Measurements from ENCODE around the gene HOXA6. TPM values are rescaled to one million over a fixed set of nuclear protein-coding genes. Genes with fewer than 3 reads are reported as not detected.

HOXA6 gene
- total and polyA plus RNA-seq, 2 donors (not counting 1 experiment from before 2014, with no cell fraction given), result 1.2 to 3.6 TPM

DNA sequence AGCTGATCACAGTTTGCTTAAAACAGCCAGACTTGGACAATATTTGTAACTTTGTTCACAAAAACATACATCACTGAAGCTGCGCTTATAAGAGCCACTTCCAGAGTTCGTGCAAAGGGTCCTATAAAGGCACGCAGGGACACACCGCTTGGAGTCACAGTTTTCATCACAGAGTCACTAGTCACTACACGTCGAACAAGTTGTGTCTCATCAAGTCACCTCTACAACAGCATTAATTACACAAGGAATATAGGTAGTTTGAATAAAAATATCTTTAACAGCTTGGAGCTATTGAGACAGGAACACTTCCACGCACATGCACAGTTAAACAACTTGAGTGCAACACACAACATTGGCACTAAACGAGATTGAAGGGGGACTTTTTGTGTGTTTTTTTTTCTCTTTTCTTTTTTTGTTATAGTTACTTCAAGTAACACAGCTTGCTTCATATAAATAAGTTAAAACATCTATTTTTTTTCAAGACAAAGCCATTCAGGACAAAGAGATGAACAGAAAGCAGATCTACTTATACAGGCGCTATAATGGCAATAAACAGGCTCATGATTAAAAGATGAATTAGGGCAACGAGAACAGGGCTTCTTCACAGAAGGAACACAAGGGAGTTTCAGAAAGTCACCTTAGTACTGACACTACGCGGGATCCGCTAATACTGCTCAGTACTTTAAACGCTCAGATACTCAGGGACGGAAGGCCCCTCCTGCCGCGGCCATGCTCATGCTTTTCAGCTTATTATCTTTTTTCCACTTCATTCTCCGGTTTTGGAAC, 6.2 kb downstream of the HOXA6 start:
- Histone ChIP-seq H3K27me3 (ENCODE audit: control insufficient read depth, insufficient read depth, low read length) (no peaks in the 10 kb centered on the region), H4K20me1 (ENCODE audit: control insufficient read depth, extremely low read depth, insufficient read depth, low read length) (no peaks in the 10 kb centered on the region), H2AFZ (ENCODE audit: low read length) (no peak overlapping the region), H3K79me2 (ENCODE audit: control insufficient read depth, insufficient read depth, low read length) (peaks cover 85% of the 10 kb centered on the region), H3K9me3 (ENCODE audit: control insufficient read depth, insufficient read depth, low read depth, low read length) (no peaks in the 10 kb centered on the region), H3K9ac (ENCODE audit: insufficient read depth, low read length) (peak overlapping the region; percentile 98), H3K4me1 (ENCODE audit: control insufficient read depth, extremely low read depth, insufficient read depth, low read length) (peaks cover 15% of the 10 kb centered on the region), H3K4me2 (ENCODE audit: extremely low read depth, insufficient read depth, low read length) (peak overlapping the region; percentile 99), H3K36me3 (ENCODE audit: control insufficient read depth, insufficient read depth, low read length) (peaks cover 2% of the 10 kb centered on the region), H3K4me3 (replicated peaks in 1 of 4; ENCODE audit: control extremely low read depth in 1 of 4, insufficient read depth in 1 of 4, low read depth in 3 of 4, low read length in 4 of 4) (peak overlapping the region; percentile 89 to 99 (median 94)), H3K27ac (ENCODE audit: insufficient read depth, low read length) (peak overlapping the region; percentile 98)
- no peak for DNase-seq (ENCODE audit: low read depth in 2 of 2)
- no peak for TF ChIP-seq EZH2 (IDR thresholded peaks at IDR 0.05; ENCODE audit: low read length, missing control alignments)
- TF ChIP-seq, protein P1, sequence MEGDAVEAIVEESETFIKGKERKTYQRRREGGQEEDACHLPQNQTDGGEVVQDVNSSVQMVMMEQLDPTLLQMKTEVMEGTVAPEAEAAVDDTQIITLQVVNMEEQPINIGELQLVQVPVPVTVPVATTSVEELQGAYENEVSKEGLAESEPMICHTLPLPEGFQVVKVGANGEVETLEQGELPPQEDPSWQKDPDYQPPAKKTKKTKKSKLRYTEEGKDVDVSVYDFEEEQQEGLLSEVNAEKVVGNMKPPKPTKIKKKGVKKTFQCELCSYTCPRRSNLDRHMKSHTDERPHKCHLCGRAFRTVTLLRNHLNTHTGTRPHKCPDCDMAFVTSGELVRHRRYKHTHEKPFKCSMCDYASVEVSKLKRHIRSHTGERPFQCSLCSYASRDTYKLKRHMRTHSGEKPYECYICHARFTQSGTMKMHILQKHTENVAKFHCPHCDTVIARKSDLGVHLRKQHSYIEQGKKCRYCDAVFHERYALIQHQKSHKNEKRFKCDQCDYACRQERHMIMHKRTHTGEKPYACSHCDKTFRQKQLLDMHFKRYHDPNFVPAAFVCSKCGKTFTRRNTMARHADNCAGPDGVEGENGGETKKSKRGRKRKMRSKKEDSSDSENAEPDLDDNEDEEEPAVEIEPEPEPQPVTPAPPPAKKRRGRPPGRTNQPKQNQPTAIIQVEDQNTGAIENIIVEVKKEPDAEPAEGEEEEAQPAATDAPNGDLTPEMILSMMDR (conservative IDR thresholded peaks at IDR 0.05 in 1 of 2, IDR thresholded peaks at IDR 0.05 in 1 of 2; ENCODE audit: low read depth in 1 of 2, low read length in 2 of 2), result no peak

DNA sequence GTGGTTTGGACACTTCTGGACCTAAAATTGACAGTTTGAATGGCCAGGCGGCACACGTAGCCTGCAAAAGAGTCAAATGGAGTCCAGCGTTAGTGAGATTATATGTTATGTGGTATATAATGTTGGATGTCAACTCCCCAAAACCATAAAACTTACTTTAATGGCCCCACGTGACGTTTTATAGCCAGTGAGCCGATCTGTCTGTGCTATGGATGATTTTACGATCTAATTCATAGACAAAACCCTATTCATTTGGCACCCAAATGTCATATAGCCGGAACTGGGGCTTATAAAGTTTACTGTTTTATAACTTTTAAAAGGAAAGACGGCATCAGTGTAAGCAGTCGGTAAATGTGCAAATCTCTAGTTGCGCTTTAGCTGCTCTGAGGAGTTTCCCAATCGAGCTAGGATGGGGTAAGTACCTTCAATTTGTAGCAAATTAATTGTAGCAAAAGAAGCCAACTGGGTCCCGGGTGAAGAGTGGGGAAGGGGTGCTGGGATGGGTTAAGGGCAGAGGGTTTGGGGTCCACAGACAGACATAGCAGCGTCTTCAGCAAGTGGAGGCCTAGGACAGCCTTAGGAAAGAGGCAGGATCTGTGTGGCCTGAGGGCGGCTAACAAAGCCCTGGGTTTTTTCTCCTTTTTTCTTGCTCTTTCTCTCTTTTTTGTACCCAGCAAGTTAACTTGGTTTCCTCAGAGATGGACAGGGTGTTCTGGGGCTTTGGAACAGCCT, 7.3 kb downstream of the HOXA6 start:
- H3K4me3 ChIP-seq (replicated peaks in 1 of 4; ENCODE audit: control extremely low read depth in 1 of 4, insufficient read depth in 1 of 4, low read depth in 3 of 4, low read length in 4 of 4), result peak overlapping the region; percentile 89 to 99 (median 94)
- peaks cover 79% of the 10 kb centered on the region for H3K79me2 ChIP-seq (ENCODE audit: control insufficient read depth, insufficient read depth, low read length)
- TF ChIP-seq EZH2 (IDR thresholded peaks at IDR 0.05; ENCODE audit: low read length, missing control alignments), result no peak

DNA sequence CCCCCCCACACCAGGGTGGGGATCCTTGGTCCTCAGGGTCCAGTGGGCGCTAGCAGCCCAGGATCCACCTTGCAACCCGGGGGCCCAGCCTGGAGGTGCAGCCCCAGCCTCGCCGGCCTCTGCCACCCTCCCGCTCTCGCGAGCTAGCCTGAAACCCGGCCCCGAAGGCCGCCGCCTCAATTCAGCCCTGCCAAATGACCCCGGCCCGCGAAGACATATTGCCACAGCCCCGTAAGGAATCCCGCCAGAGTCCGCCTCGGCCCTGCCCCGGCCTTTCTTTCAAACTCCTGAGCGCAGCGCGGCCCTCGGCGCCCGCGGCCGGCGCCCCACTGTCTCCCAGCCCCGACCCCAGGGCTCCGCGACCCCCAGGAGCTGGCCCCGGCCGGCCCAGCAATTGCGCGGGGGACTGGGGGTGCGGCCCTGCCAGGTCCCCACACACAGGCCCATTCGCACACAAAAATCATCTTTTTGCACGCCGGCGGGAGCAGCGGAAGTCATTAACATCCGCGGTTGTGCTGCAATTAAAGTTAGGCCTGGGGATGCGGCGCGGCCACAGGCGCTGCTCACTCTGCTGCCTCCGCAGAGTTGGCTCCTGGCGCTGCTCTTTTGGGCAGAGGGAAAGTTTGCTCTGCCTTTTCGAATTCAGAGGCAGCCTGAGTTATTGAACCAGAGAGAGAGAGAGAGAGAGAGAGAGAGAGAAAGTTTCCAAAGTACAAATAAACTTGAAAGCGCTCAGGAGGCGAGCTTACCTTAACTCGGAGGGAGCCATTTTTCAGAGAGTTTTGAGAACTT, 8.0 kb downstream of the HOXA6 start:
- H3K79me2 ChIP-seq (ENCODE audit: control insufficient read depth, insufficient read depth, low read length), result peaks cover 74% of the 10 kb centered on the region
- peaks cover 26% of the 10 kb centered on the region for H3K4me1 ChIP-seq (ENCODE audit: control insufficient read depth, extremely low read depth, insufficient read depth, low read length)
- H4K20me1 ChIP-seq (ENCODE audit: control insufficient read depth, extremely low read depth, insufficient read depth, low read length), result no peaks in the 10 kb centered on the region
- no peaks in the 10 kb centered on the region for H3K27me3 ChIP-seq (ENCODE audit: control insufficient read depth, insufficient read depth, low read length)
- DNase-seq (ENCODE audit: low read depth in 2 of 2), result no peak
- TF ChIP-seq, protein P1 (conservative IDR thresholded peaks at IDR 0.05 in 1 of 2, IDR thresholded peaks at IDR 0.05 in 1 of 2; ENCODE audit: low read depth in 1 of 2, low read length in 2 of 2), result no peak
- no peak for TF ChIP-seq EZH2 (IDR thresholded peaks at IDR 0.05; ENCODE audit: low read length, missing control alignments)
- peak overlapping the region; percentile 89 to 99 (median 94) for H3K4me3 ChIP-seq (replicated peaks in 1 of 4; ENCODE audit: control extremely low read depth in 1 of 4, insufficient read depth in 1 of 4, low read depth in 3 of 4, low read length in 4 of 4)
- H3K36me3 ChIP-seq (ENCODE audit: control insufficient read depth, insufficient read depth, low read length), result peaks cover 2% of the 10 kb centered on the region
- peak overlapping the region; percentile 99 for H3K4me2 ChIP-seq (ENCODE audit: extremely low read depth, insufficient read depth, low read length)
- H2AFZ ChIP-seq (ENCODE audit: low read length), result no peak overlapping the region
- H3K27ac ChIP-seq (ENCODE audit: insufficient read depth, low read length), result peak overlapping the region; percentile 98
- H3K9me3 ChIP-seq (ENCODE audit: control insufficient read depth, insufficient read depth, low read depth, low read length), result no peaks in the 10 kb centered on the region
- H3K9ac ChIP-seq (ENCODE audit: insufficient read depth, low read length), result peak overlapping the region; percentile 82

More for the DNA sequence above, 7.3 kb downstream of the HOXA6 start:
- Histone ChIP-seq H3K27me3 (ENCODE audit: control insufficient read depth, insufficient read depth, low read length) (no peaks in the 10 kb centered on the region), H3K4me1 (ENCODE audit: control insufficient read depth, extremely low read depth, insufficient read depth, low read length) (peaks cover 18% of the 10 kb centered on the region), H3K9me3 (ENCODE audit: control insufficient read depth, insufficient read depth, low read depth, low read length) (no peaks in the 10 kb centered on the region), H3K36me3 (ENCODE audit: control insufficient read depth, insufficient read depth, low read length) (peaks cover 2% of the 10 kb centered on the region), H3K9ac (ENCODE audit: insufficient read depth, low read length) (peak overlapping the region; percentile 82), H4K20me1 (ENCODE audit: control insufficient read depth, extremely low read depth, insufficient read depth, low read length) (no peaks in the 10 kb centered on the region), H2AFZ (ENCODE audit: low read length) (no peak overlapping the region), H3K27ac (ENCODE audit: insufficient read depth, low read length) (peak overlapping the region; percentile 98), H3K4me2 (ENCODE audit: extremely low read depth, insufficient read depth, low read length) (peak overlapping the region; percentile 99)
- DNase-seq (ENCODE audit: low read depth in 2 of 2), result no peak
